PFSK-1 (cell line): ENCODE data around the gene STOML2.

Experiments used
- FOXP2 ChIP-seq: optimal IDR thresholded peaks from 2 replicates; pipeline ENCODE3; 2011; ENCODE audit warnings: borderline replicate concordance, control low read depth, inconsistent platforms; ENCODE audit not compliant: insufficient read depth; ENCODE audit errors: extremely low read length, extremely low read depth
- POLR2AphosphoS5 ChIP-seq: IDR thresholded peaks from 2 replicates; pipeline ENCODE4 v1.6.1; 2012; ENCODE audit warnings: low read depth, mild to moderate bottlenecking, control low read depth, low read length, moderate library complexity
- REST ChIP-seq, 2 experiments: IDR thresholded peaks; 2 replicates each; pipeline versions ENCODE4 v1.6.1 to v1.8.0; 2011 to 2012; ENCODE audit warnings: low read depth in 2 of 2, low read length in 2 of 2, control low read depth in 1 of 2, inconsistent platforms in 1 of 2, mild to moderate bottlenecking in 1 of 2, moderate library complexity in 1 of 2; ENCODE audit not compliant: insufficient read depth in 1 of 2
- SIN3A ChIP-seq: IDR thresholded peaks from 2 replicates; pipeline ENCODE4 v1.6.1; 2012; ENCODE audit warnings: mild to moderate bottlenecking, low read length, moderate library complexity, borderline replicate concordance; ENCODE audit not compliant: insufficient read depth
- TAF1 ChIP-seq: IDR thresholded peaks from 2 replicates; pipeline ENCODE4 v1.6.1; 2012; ENCODE audit warnings: low read length, control low read depth, borderline replicate concordance; ENCODE audit not compliant: insufficient read depth

Gene STOML2

GRCh38 chr9:35075358-35075757 is 27.6 kb downstream of the STOML2 start:
- no peak for TF ChIP-seq POLR2AphosphoS5
- TF ChIP-seq FOXP2, result no peak
- no peak for TF ChIP-seq TAF1
- no peak for TF ChIP-seq REST (IDR thresholded peaks at IDR 0.05; ENCODE audit: insufficient read depth in 1 of 2, low read depth in 2 of 2, low read length in 2 of 2)
- TF ChIP-seq SIN3A, result no peak

- TF ChIP-seq FOXP2, result no peak
- no peak for TF ChIP-seq SIN3A
- no peak for TF ChIP-seq REST (IDR thresholded peaks at IDR 0.05; ENCODE audit: insufficient read depth in 1 of 2, low read depth in 2 of 2, low read length in 2 of 2)
- no peak for TF ChIP-seq POLR2AphosphoS5
- no peak for TF ChIP-seq TAF1
Observed at GRCh38 chr9:35074791-35075190, 28.1 kb downstream of the STOML2 start.

- TF ChIP-seq TAF1, result no peak
- TF ChIP-seq FOXP2, result no peak
- TF ChIP-seq REST (IDR thresholded peaks at IDR 0.05; ENCODE audit: insufficient read depth in 1 of 2, low read depth in 2 of 2, low read length in 2 of 2), result no peak
- no peak for TF ChIP-seq SIN3A
- TF ChIP-seq POLR2AphosphoS5, result no peak
Observed at GRCh38 chr9:35074141-35074540, 28.8 kb downstream of the STOML2 start.

- no peak for TF ChIP-seq TAF1
- TF ChIP-seq FOXP2, result no peak
- TF ChIP-seq SIN3A, result no peak
- TF ChIP-seq POLR2AphosphoS5, result no peak
- no peak for TF ChIP-seq REST (IDR thresholded peaks at IDR 0.05; ENCODE audit: insufficient read depth in 1 of 2, low read depth in 2 of 2, low read length in 2 of 2)
Observed at GRCh38 chr9:35073279-35073612, 29.7 kb downstream of the STOML2 start.
